Purkinje cell (primary cell): ENCODE measurements around the gene SLC49A3. TPM values are rescaled to one million over a fixed set of nuclear protein-coding genes. Genes with fewer than 3 reads are reported as not detected.

ENCODE experiments used
- polyA plus RNA-seq: library from polyadenylated mRNA; unstranded; fragments of >200 nt; fragmentation: Nextera tagmentation; gene quantifications from 2 replicates; pipeline ENCODE4 v1.2.1, GENCODE V29; 2014

Gene SLC49A3
- polyA plus RNA-seq: not detected in 2 replicates

GRCh38 chr4:688854-689681, at the start of gene SLC49A3:
SLC49A3 (minus strand) TSS chr4:689151; CDS start chr4:689127, 24 bp downstream.

DNA sequence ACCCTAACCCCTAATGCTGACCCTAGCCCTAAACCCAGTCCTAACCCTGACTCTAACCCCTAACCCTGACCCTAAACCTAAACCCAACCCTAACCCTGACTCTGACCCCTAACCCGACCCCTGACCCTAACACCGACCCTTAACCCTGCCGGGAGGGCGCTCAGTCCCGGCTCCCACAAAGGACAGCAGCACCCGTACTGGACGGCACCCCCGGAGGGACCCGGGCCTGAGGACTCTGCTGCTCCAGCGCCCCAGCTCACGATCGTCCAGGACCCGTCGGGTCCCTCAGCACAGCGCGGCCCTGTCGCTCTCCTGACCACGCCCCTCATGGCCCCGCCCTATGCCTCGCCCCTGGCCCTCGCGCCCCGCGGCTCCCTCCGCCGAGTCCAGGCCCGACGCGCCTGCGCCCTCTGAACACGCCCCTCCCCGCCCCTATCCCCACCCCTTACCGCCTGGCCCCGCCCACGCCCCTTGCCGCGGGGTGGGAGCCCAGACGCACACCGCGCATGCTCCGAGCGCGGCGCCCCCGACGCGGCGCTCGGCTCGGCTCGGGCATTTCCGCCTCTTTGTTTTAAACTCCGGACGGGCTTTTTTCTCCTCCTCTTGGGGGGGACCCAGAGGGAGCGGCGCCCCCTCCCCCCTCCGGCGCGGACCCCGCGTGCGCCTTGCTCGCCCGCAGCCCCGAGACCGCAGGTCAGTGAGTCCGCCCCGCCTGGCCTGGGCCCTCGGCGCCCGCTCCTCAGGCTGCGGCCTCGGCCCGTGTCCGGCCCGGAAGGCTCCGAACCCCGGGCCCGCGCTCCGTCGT, 16.5 kb upstream of the SLC49A3 start, which contains the start of gene PCGF3:
Gene PCGF3 (plus strand): TSS at position 555 of the 805 bp plus-strand sequence. CDS start 27,849 bp downstream, outside the sequence.

GRCh38 chr4:674172-675035, 14.5 kb downstream of the SLC49A3 start, which contains the start of the genes ATP5ME and MYL5:
ATP5ME (minus strand) TSS chr4:674276; CDS start chr4:674247, 29 bp downstream.
MYL5 (plus strand) TSS chr4:674542; CDS start chr4:678027, 3,485 bp downstream.

Other genes starting within 250 kb of the SLC49A3 start
- 54.1 and 54.5 TPM in 2 replicates for gene ZNF721, start 190.0 kb downstream of the SLC49A3 start, polyA plus RNA-seq
- 31.9 and 34.2 TPM in 2 replicates for gene PIGG, start 189.9 kb downstream of the SLC49A3 start, polyA plus RNA-seq
- 2.7 TPM in 1 of 2 replicates, not detected in the other for gene TMEM271, start 112.9 kb downstream of the SLC49A3 start, polyA plus RNA-seq
- gene PDE6B, start 63.6 kb downstream of the SLC49A3 start, polyA plus RNA-seq: 0.53 and 1.2 TPM in 2 replicates
- gene ATP5ME, start 14.9 kb downstream of the SLC49A3 start, polyA plus RNA-seq: 1,728 and 2,284 TPM in 2 replicates
- gene MYL5, start 14.6 kb downstream of the SLC49A3 start, polyA plus RNA-seq: 3.8 and 15.0 TPM in 2 replicates
- 7.7 and 9.9 TPM in 2 replicates for gene PCGF3, start 16.7 kb upstream of the SLC49A3 start, polyA plus RNA-seq
- 6.8 and 7.8 TPM in 2 replicates for gene CPLX1, start 137.0 kb upstream of the SLC49A3 start, polyA plus RNA-seq
- 4.9 and 6.9 TPM in 2 replicates for gene GAK, start 243.2 kb upstream of the SLC49A3 start, polyA plus RNA-seq
- 9.4 and 9.9 TPM in 2 replicates for gene TMEM175, start 243.3 kb upstream of the SLC49A3 start, polyA plus RNA-seq